Peyer's patch (tissue), 4 donors: Measurements from ENCODE around the gene RNF125. TPM values are rescaled to one million over a fixed set of nuclear protein-coding genes. Genes with fewer than 3 reads are reported as not detected.
A peak's percentile ranks its signal among the peaks of the same experiment; 100 is the strongest.

Experiments used
- DNase-seq, 3 donors: peaks; one replicate each; pipeline ENCODE4 v3.0.0-alpha.2; 2017 to 2019
- H3K27ac ChIP-seq, 4 donors: fragments of 200-600 bp; sonication (generic); one replicate each; pipeline ENCODE4 v1.5.1; 2016 to 2019
- H3K27me3 ChIP-seq, 2 donors: fragments of 200-600 bp; sonication (generic); one replicate each; pipeline ENCODE4 v1.5.1; 2019
- H3K36me3 ChIP-seq, 3 donors: fragments of 200-600 bp; sonication (generic); one replicate each; pipeline ENCODE4 v1.5.1; 2016 to 2019
- H3K4me1 ChIP-seq, 4 donors: fragments of 200-600 bp; sonication (generic); one replicate each; pipeline ENCODE4 v1.5.1; 2016 to 2019
- H3K4me3 ChIP-seq, 4 donors: fragments of 200-600 bp; sonication (generic); 1 replicate in 3 of 4; 2 replicates in 1 of 4; pipeline ENCODE4 v1.5.1; 2016 to 2019; ENCODE audit warnings: mild to moderate bottlenecking in 1 of 4
- H3K9me3 ChIP-seq, 4 donors: fragments of 200-600 bp; sonication (generic); one replicate each; pipeline ENCODE4 v1.5.1; 2016 to 2019; ENCODE audit warnings: mild to moderate bottlenecking in 1 of 4
- POLR2A ChIP-seq, 2 donors: fragments of 450-650 bp; IDR thresholded peaks; one replicate each; pipeline ENCODE4 v1.5.1; 2017; ENCODE audit warnings: antibody characterized with exemption in 2 of 2, mild to moderate bottlenecking in 2 of 2, moderate library complexity in 2 of 2
- total RNA-seq, 4 donors: library from RNA; depleted of rRNA; stranded (reverse); fragments of >200 nt; gene quantifications; one replicate each; pipeline ENCODE4 v1.1.0, GENCODE V29; 2016
- TF ChIP-seq, protein P1 (sequence below), 6 experiments: fragments of 450-650 bp in 4 of 6; fragments of 200-600 bp in 2 of 6; sonication (generic) in 1 of 6; IDR thresholded peaks; one replicate each; pipeline ENCODE4 v1.5.1; 2017 to 2019; ENCODE audit warnings: antibody characterized with exemption in 6 of 6, mild to moderate bottlenecking in 3 of 6, moderate library complexity in 1 of 6

Gene RNF125
- total RNA-seq, 4 donors from 2014 or later: 1.7 to 19.6 (median 16.1) TPM

DNA sequence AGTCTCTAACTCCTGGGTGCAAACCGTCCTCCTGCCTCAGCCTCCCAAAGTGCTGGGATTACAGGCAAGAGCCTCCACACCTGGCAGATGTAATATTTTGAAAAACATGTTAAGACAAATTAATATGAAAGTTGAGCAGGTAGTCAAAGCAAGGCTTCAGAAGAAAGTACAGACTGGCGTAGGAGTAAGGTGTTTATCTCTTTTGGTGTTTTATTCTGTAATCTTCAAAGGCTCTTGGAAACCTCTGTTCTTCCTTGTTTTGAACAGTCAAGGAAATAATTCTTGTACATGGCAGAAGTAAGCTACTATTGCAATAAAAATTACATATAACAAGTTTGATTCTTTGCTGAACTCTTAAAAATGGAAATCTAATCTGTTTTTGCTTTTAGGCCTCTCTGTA, 78.3 kb downstream of the RNF125 start:
- Histone ChIP-seq H3K4me1 (peaks cover 0 to 19% (median 6%) of the 10 kb centered on the region in 4 donors), H3K27me3 (no peaks in the 10 kb centered on the region), H3K27ac (peak overlapping the region in 1 of 4 donors; percentile 20), H3K9me3 (no peaks in the 10 kb centered on the region), H3K36me3 (no peaks in the 10 kb centered on the region), H3K4me3 (no peak overlapping the region)
- TF ChIP-seq POLR2A (IDR thresholded peaks at IDR 0.05): no peak
- TF ChIP-seq, protein P1, sequence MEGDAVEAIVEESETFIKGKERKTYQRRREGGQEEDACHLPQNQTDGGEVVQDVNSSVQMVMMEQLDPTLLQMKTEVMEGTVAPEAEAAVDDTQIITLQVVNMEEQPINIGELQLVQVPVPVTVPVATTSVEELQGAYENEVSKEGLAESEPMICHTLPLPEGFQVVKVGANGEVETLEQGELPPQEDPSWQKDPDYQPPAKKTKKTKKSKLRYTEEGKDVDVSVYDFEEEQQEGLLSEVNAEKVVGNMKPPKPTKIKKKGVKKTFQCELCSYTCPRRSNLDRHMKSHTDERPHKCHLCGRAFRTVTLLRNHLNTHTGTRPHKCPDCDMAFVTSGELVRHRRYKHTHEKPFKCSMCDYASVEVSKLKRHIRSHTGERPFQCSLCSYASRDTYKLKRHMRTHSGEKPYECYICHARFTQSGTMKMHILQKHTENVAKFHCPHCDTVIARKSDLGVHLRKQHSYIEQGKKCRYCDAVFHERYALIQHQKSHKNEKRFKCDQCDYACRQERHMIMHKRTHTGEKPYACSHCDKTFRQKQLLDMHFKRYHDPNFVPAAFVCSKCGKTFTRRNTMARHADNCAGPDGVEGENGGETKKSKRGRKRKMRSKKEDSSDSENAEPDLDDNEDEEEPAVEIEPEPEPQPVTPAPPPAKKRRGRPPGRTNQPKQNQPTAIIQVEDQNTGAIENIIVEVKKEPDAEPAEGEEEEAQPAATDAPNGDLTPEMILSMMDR (IDR thresholded peaks at IDR 0.05): no peak
- DNase-seq: no peak

DNA sequence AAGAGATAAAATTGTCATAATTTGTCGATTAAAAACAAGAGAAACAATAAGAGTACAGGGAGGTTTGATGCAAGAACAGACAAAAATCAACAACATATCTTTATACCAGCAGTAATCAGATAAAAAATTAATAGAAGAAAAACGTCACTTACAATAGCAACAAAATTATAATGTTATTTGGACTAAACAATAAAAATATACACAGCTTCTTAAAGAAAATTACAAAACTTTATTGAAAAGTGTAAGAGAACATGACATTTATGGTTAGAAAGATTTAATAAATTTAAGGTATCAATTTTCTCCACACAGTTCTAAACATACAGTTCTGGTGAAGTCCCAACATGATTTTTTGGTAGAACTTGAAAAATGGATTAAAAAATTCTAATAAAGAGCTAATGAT, 85.9 kb downstream of the RNF125 start:
- no peak for DNase-seq
- H3K27me3 ChIP-seq: no peaks in the 10 kb centered on the region
- no peak overlapping the region for H3K4me3 ChIP-seq
- no peak for TF ChIP-seq POLR2A (IDR thresholded peaks at IDR 0.05)
- TF ChIP-seq, protein P1 (IDR thresholded peaks at IDR 0.05): no peak
- no peaks in the 10 kb centered on the region for H3K4me1 ChIP-seq
- H3K36me3 ChIP-seq: no peaks in the 10 kb centered on the region
- H3K9me3 ChIP-seq: no peaks in the 10 kb centered on the region
- H3K27ac ChIP-seq: no peak overlapping the region

DNA sequence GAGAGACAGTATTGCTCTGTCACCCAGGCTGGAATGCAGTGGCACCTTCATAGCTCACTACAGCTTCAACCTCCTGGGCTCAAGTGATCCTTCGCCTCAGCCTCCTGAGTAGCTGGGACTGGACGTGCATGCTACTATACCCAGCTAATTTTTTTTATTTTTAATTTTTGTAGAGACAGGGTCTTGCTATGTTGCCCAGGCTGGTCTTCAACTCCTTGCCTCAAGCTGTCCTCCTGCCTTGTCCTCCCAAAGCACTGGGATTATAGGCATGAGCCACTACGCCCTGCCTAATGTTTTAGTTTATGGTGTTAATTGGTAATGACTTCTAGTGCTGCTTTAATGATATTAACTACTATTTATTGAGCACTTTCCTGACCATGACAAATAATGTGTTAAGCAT, 91.4 kb downstream of the RNF125 start:
- Histone ChIP-seq H3K27ac (no peak overlapping the region), H3K4me1 (no peaks in the 10 kb centered on the region), H3K36me3 (peaks cover 0 to 16% (median 0%) of the 10 kb centered on the region in 3 donors), H3K27me3 (no peaks in the 10 kb centered on the region), H3K4me3 (no peak overlapping the region), H3K9me3 (no peaks in the 10 kb centered on the region)
- TF ChIP-seq, protein P1 (IDR thresholded peaks at IDR 0.05): no peak
- TF ChIP-seq POLR2A (IDR thresholded peaks at IDR 0.05): no peak
- no peak for DNase-seq

GRCh38 chr18:32111706-32112105, 93.1 kb downstream of the RNF125 start:
- Histone ChIP-seq H3K9me3 (no peaks in the 10 kb centered on the region), H3K4me3 (no peak overlapping the region), H3K27ac (no peak overlapping the region), H3K27me3 (no peaks in the 10 kb centered on the region), H3K4me1 (no peaks in the 10 kb centered on the region), H3K36me3 (peaks cover 0 to 27% (median 0%) of the 10 kb centered on the region in 3 donors)
- DNase-seq: no peak
- TF ChIP-seq, protein P1 (IDR thresholded peaks at IDR 0.05): no peak
- TF ChIP-seq POLR2A (IDR thresholded peaks at IDR 0.05): no peak

GRCh38 chr18:32112826-32113225, 94.2 kb downstream of the RNF125 start:
- Histone ChIP-seq H3K27me3 (no peaks in the 10 kb centered on the region), H3K4me1 (no peaks in the 10 kb centered on the region), H3K4me3 (no peak overlapping the region), H3K36me3 (peaks cover 0 to 36% (median 0%) of the 10 kb centered on the region in 3 donors), H3K9me3 (no peaks in the 10 kb centered on the region), H3K27ac (no peak overlapping the region)
- no peak for TF ChIP-seq POLR2A (IDR thresholded peaks at IDR 0.05)
- TF ChIP-seq, protein P1 (IDR thresholded peaks at IDR 0.05): no peak
- DNase-seq: no peak
